Measurements from ENCODE around the gene CD300C. TPM values are rescaled to one million over a fixed set of nuclear protein-coding genes. Genes with fewer than 3 reads are reported as not detected.

The CD300C gene
- total RNA-seq, 2 donors from 2014 or later: 1.5 TPM; not detected in 1

DNA sequence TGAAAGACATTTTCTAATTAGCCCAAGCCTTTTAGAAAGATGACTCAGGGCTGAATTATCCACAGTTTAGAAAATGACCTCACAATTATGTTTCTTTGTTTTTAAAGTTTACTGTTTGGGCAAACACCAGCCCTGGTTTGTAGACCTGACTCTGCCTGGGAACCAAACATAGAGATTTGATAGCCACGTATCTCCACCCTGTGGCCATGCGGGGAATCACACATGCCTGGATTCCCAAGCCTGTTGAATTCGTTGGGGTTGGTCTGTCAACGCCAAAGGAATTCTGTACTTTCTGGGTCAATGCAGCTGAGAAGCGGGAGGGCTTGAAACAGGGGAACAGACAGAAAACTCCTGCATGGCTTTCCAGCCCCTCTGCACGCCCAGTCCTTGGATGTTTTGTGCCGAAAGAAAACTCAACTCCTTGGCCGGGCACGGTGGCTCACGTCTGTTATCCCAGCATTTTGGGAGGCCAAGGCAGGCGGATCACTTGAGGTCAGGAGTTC lies 52.5 kb downstream of the CD300C start:
- peak; percentile 68 for DNase-seq (ENCODE audit: low spot score)
- TF ChIP-seq POLR2A (IDR thresholded peaks at IDR 0.05): no peak
- TF ChIP-seq, protein P1, sequence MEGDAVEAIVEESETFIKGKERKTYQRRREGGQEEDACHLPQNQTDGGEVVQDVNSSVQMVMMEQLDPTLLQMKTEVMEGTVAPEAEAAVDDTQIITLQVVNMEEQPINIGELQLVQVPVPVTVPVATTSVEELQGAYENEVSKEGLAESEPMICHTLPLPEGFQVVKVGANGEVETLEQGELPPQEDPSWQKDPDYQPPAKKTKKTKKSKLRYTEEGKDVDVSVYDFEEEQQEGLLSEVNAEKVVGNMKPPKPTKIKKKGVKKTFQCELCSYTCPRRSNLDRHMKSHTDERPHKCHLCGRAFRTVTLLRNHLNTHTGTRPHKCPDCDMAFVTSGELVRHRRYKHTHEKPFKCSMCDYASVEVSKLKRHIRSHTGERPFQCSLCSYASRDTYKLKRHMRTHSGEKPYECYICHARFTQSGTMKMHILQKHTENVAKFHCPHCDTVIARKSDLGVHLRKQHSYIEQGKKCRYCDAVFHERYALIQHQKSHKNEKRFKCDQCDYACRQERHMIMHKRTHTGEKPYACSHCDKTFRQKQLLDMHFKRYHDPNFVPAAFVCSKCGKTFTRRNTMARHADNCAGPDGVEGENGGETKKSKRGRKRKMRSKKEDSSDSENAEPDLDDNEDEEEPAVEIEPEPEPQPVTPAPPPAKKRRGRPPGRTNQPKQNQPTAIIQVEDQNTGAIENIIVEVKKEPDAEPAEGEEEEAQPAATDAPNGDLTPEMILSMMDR (IDR thresholded peaks at IDR 0.05): peak; percentile 70 to 92 (median 82)
- peak; percentile 48 for TF ChIP-seq POLR2AphosphoS5 (IDR thresholded peaks at IDR 0.05)
- H3K4me1 ChIP-seq (replicated peaks): no peaks in the 10 kb centered on the region

DNA sequence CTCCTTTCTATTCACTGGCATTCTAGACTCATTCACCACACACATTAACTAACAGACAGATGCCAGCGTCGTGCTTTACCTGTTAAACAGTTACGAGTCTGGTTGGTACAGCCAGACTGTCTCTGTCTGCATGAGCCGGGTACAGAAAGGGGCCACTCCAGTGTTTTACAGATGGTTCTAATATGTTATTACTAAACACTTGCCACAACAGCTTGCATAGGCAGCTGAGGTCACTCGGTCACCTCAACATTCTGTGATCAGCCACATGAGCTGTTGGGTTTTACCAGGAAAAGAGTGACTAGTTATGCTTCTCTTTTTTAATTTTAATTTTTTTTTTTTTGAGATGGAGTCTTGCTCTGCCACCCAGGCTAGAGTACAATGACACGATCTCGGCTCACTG lies 54.3 kb downstream of the CD300C start:
- TF ChIP-seq, protein P1 (IDR thresholded peaks at IDR 0.05): no peak
- no peak for TF ChIP-seq POLR2A (IDR thresholded peaks at IDR 0.05)
- TF ChIP-seq POLR2AphosphoS5 (IDR thresholded peaks at IDR 0.05): no peak
- DNase-seq (ENCODE audit: low spot score): no peak
- 73% methylated on average over 7 of the region's 7 CpGs for WGBS

More for the DNA sequence above, 52.5 kb downstream of the CD300C start:
- Histone ChIP-seq H3K27me3 (replicated peaks; ENCODE audit: insufficient read depth) (no peaks in the 10 kb centered on the region), H3K9me3 (no peaks in the 10 kb centered on the region), H3K36me3 (no peaks in the 10 kb centered on the region), H3K27ac (no peak overlapping the region), H3K4me3 (no peak overlapping the region)
- intact Hi-C loops (cut with DNase I): no loop called here
- 34% methylated on average over 11 of the region's 11 CpGs for WGBS

More for the DNA sequence above, 54.3 kb downstream of the CD300C start:
- H3K4me3 ChIP-seq: no peak overlapping the region
- intact Hi-C loops (cut with DNase I): no loop called here
- no peaks in the 10 kb centered on the region for H3K27me3 ChIP-seq (replicated peaks; ENCODE audit: insufficient read depth)
- H3K27ac ChIP-seq: no peak overlapping the region
- no peaks in the 10 kb centered on the region for H3K4me1 ChIP-seq (replicated peaks)
- H3K36me3 ChIP-seq: no peaks in the 10 kb centered on the region
- H3K9me3 ChIP-seq: no peaks in the 10 kb centered on the region

Other genes starting within 250 kb of the CD300C start
- gene KIF19, start 219.9 kb downstream of the CD300C start, total RNA-seq: under 1 TPM; 0.36 to 0.62 TPM
- not detected for gene BTBD17, start 184.2 kb downstream of the CD300C start, total RNA-seq
- 1 to 10 TPM in 1 of 2 donors, not detected in 1; 3.6 TPM for gene GPR142, start 178.6 kb downstream of the CD300C start, total RNA-seq
- gene GPRC5C, start 114.0 kb downstream of the CD300C start, total RNA-seq: 100 to 1,000 TPM in 1 of 2 donors, 10 to 100 TPM in 1; 66.3 to 186 TPM
- gene CD300A, start 79.5 kb downstream of the CD300C start, total RNA-seq: 1 to 10 TPM; 2.1 to 4.1 TPM
- gene CD300LB, start 14.6 kb downstream of the CD300C start, total RNA-seq: under 1 TPM; 0.64 to 0.80 TPM
- gene CD300H, start 21.4 kb upstream of the CD300C start, total RNA-seq: not detected
- not detected for gene CD300LD, start 46.2 kb upstream of the CD300C start, total RNA-seq
- gene CD300E, start 77.6 kb upstream of the CD300C start, total RNA-seq: under 1 TPM in 1 of 2 donors, not detected in 1; 0.45 TPM
- 1 to 10 TPM in 1 of 2 donors, under 1 TPM in 1; 0.59 to 1.2 TPM for gene CD300LF, start 166.8 kb upstream of the CD300C start, total RNA-seq
- gene RAB37, start 191.1 kb upstream of the CD300C start, total RNA-seq: 1 to 10 TPM; 1.6 to 2.2 TPM
- gene NHERF1, start 202.5 kb upstream of the CD300C start, total RNA-seq: 100 to 1,000 TPM in 1 of 2 donors, 10 to 100 TPM in 1; 84.1 to 133 TPM
- 10 to 100 TPM; 29.6 to 49.3 TPM for gene NAT9, start 230.2 kb upstream of the CD300C start, total RNA-seq